GM19397 (cell line): ENCODE data around the gene ABHD14A.
A peak's percentile ranks its signal among the peaks of the same experiment; 100 is the strongest.
"Not testable (repeated sequence)": the region's sequence is repeated elsewhere in the genome, so short reads cannot be mapped to it uniquely, and the experiment has no call there.

Experiments used
- ATAC-seq: cut with Tn5 transposase; IDR thresholded peaks from one replicate; pipeline ENCODE4 v1.9.1; 2021; ENCODE audit warnings: mild to moderate bottlenecking, moderate library complexity; ENCODE audit not compliant: unreplicated experiment

The ABHD14A gene

GRCh38 chr3:51974963-51975851, at the start of gene ABHD14A:
TSS of gene ABHD14A (plus strand) at chr3:51975064. CDS start at chr3:51975136, 72 bp downstream.
- ATAC-seq = peak; percentile 65

- ATAC-seq = no peak
Observed at GRCh38 chr3:51927061-51927977, 47.5 kb upstream of the ABHD14A start.

GRCh38 chr3:51928438-51928837, 46.4 kb upstream of the ABHD14A start:
- no peak for ATAC-seq

- ATAC-seq = not testable (repeated sequence)
Observed at GRCh38 chr3:51928981-51929380, 45.9 kb upstream of the ABHD14A start.

GRCh38 chr3:51929420-51930003, 45.4 kb upstream of the ABHD14A start:
- ATAC-seq = no peak

GRCh38 chr3:51930439-51930838, 44.4 kb upstream of the ABHD14A start:
- no peak for ATAC-seq

- ATAC-seq = no peak
Observed at GRCh38 chr3:51931756-51932155, 43.1 kb upstream of the ABHD14A start.

GRCh38 chr3:51932471-51933370, 42.1 kb upstream of the ABHD14A start:
- no peak for ATAC-seq

- ATAC-seq = no peak
Observed at GRCh38 chr3:51933471-51934138, 41.3 kb upstream of the ABHD14A start.

- no peak for ATAC-seq
Observed at GRCh38 chr3:51934139-51934850, 40.6 kb upstream of the ABHD14A start.

GRCh38 chr3:51934991-51935885, 39.6 kb upstream of the ABHD14A start:
- no peak for ATAC-seq

- ATAC-seq = no peak
Observed at GRCh38 chr3:51935886-51936755, 38.7 kb upstream of the ABHD14A start.

- no peak for ATAC-seq
Observed at GRCh38 chr3:51937014-51937413, 37.9 kb upstream of the ABHD14A start.

- ATAC-seq = no peak
Observed at GRCh38 chr3:51937611-51938450, 37.0 kb upstream of the ABHD14A start.

- no peak for ATAC-seq
Observed at GRCh38 chr3:51938780-51939425, 36.0 kb upstream of the ABHD14A start.
